ENCODE measurements around the gene PRSS12. TPM values are rescaled to one million over a fixed set of nuclear protein-coding genes. Genes with fewer than 3 reads are reported as not detected.

Gene PRSS12
- total RNA-seq, 1 donor from 2014 or later, result 8.5 TPM

- no peak for DNase-seq
- no peak for ATAC-seq
- intact Hi-C loops (cut with DNase I), result no loop called here
- H3K4me1 ChIP-seq, result peaks cover 12% of the 10 kb centered on the region
- H3K4me3 ChIP-seq, result no peak overlapping the region
- H3K27me3 ChIP-seq (ENCODE audit: low read depth), result peaks cover 32% of the 10 kb centered on the region
- no peak overlapping the region for H3K27ac ChIP-seq
- H3K9me3 ChIP-seq, result no peaks in the 10 kb centered on the region
- TF ChIP-seq, protein P1, sequence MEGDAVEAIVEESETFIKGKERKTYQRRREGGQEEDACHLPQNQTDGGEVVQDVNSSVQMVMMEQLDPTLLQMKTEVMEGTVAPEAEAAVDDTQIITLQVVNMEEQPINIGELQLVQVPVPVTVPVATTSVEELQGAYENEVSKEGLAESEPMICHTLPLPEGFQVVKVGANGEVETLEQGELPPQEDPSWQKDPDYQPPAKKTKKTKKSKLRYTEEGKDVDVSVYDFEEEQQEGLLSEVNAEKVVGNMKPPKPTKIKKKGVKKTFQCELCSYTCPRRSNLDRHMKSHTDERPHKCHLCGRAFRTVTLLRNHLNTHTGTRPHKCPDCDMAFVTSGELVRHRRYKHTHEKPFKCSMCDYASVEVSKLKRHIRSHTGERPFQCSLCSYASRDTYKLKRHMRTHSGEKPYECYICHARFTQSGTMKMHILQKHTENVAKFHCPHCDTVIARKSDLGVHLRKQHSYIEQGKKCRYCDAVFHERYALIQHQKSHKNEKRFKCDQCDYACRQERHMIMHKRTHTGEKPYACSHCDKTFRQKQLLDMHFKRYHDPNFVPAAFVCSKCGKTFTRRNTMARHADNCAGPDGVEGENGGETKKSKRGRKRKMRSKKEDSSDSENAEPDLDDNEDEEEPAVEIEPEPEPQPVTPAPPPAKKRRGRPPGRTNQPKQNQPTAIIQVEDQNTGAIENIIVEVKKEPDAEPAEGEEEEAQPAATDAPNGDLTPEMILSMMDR (IDR thresholded peaks at IDR 0.05), result no peak
- H3K36me3 ChIP-seq, result no peaks in the 10 kb centered on the region
Observed at GRCh38 chr4:118356111-118356510, 3.3 kb upstream of the PRSS12 start.

DNA sequence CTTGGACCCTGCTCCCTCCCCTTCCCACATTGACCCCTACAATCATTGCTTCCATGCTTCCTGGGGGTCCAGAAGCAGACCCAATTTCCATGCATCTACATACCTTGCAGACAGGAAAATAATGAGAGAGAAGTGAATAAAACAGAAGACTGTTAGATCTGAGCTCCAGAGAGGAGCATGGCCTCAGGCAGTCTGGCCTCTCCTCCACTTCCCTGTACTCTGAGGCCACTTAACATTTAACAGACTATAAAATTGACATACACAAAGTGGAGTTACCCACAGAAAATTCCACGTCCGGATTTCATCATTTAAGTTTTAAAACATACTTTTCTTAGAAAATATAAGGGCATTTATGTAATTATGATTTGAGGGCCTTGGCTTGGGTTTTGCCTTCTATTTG is 2.1 kb upstream of the PRSS12 start:
- DNase-seq, result no peak
- no peak overlapping the region for H3K4me3 ChIP-seq
- no peak for ATAC-seq
- H3K4me1 ChIP-seq, result peaks cover 12% of the 10 kb centered on the region
- TF ChIP-seq, protein P1 (IDR thresholded peaks at IDR 0.05), result no peak
- H3K27ac ChIP-seq, result no peak overlapping the region
- intact Hi-C loops (cut with DNase I), result no loop called here
- no peaks in the 10 kb centered on the region for H3K9me3 ChIP-seq
- peaks cover 32% of the 10 kb centered on the region for H3K27me3 ChIP-seq (ENCODE audit: low read depth)
- H3K36me3 ChIP-seq, result no peaks in the 10 kb centered on the region

- Histone ChIP-seq H3K36me3 (no peaks in the 10 kb centered on the region), H3K27ac (no peak overlapping the region), H3K4me1 (peaks cover 12% of the 10 kb centered on the region), H3K4me3 (peak overlapping the region; percentile 63), H3K27me3 (ENCODE audit: low read depth) (peaks cover 32% of the 10 kb centered on the region), H3K9me3 (no peaks in the 10 kb centered on the region)
- DNase-seq, result no peak
- intact Hi-C loops (cut with DNase I), result no loop called here
- ATAC-seq, result no peak
- TF ChIP-seq, protein P1 (IDR thresholded peaks at IDR 0.05), result no peak
Observed at GRCh38 chr4:118353534-118354030, 779 bp upstream of the PRSS12 start.

GRCh38 chr4:118351851-118352827 is 664 bp downstream of the PRSS12 start:
- Histone ChIP-seq H3K9me3 (no peaks in the 10 kb centered on the region), H3K4me1 (peaks cover 12% of the 10 kb centered on the region), H3K4me3 (peak overlapping the region; percentile 63), H3K27ac (peak overlapping the region; percentile 41), H3K36me3 (no peaks in the 10 kb centered on the region), H3K27me3 (ENCODE audit: low read depth) (peaks cover 32% of the 10 kb centered on the region)
- ATAC-seq, result peak; percentile 78 to 80
- TF ChIP-seq, protein P1 (IDR thresholded peaks at IDR 0.05), result no peak
- peak; percentile 66 for DNase-seq
- intact Hi-C loops (cut with DNase I), result no loop called here

- no peak for ATAC-seq
- H3K4me3 ChIP-seq, result no peak overlapping the region
- no peak for DNase-seq
- no peaks in the 10 kb centered on the region for H3K9me3 ChIP-seq
- H3K4me1 ChIP-seq, result peaks cover 12% of the 10 kb centered on the region
- TF ChIP-seq, protein P1 (IDR thresholded peaks at IDR 0.05), result no peak
- no peak overlapping the region for H3K27ac ChIP-seq
- intact Hi-C loops (cut with DNase I), result no loop called here
- peaks cover 32% of the 10 kb centered on the region for H3K27me3 ChIP-seq (ENCODE audit: low read depth)
- no peaks in the 10 kb centered on the region for H3K36me3 ChIP-seq
Observed at GRCh38 chr4:118350961-118351360, 1.8 kb downstream of the PRSS12 start.

Data from lower lobe of right lung (tissue), 2 donors.